ENCODE measurements around the gene BOLA2. TPM values are rescaled to one million over a fixed set of nuclear protein-coding genes. Genes with fewer than 3 reads are reported as not detected.
"Not testable (repeated sequence)": the region's sequence is repeated elsewhere in the genome, so short reads cannot be mapped to it uniquely, and the experiment has no call there.

BOLA2 gene
- total RNA-seq: 10 to 100 TPM; 10.3 to 20.8 (median 12.0) TPM

GRCh38 chr16:29454269-29454668 lies at the start of gene BOLA2, which contains the start of gene SLX1B:
TSS of gene BOLA2 (minus strand) at chr16:29454351. CDS start at chr16:29454253, 98 bp downstream.
TSS of gene SLX1B (plus strand) at chr16:29454533.
- not testable (repeated sequence) for DNase-seq
- no CpG with 5 or more reads among the region's 33 CpGs for WGBS, 2 donors

GRCh38 chr16:29482276-29482675 lies 28.1 kb upstream of the BOLA2 start:
- DNase-seq: not testable (repeated sequence)

More at GRCh38 chr16:29454269-29454668, at the start of gene BOLA2, which contains the start of gene SLX1B:
- H3K4me1 ChIP-seq; H3K27me3 ChIP-seq; H3K9me3 ChIP-seq; H3K27ac ChIP-seq; intact Hi-C loops (cut with DNase I); H3K36me3 ChIP-seq; H3K4me3 ChIP-seq: not testable (repeated sequence)

DNA sequence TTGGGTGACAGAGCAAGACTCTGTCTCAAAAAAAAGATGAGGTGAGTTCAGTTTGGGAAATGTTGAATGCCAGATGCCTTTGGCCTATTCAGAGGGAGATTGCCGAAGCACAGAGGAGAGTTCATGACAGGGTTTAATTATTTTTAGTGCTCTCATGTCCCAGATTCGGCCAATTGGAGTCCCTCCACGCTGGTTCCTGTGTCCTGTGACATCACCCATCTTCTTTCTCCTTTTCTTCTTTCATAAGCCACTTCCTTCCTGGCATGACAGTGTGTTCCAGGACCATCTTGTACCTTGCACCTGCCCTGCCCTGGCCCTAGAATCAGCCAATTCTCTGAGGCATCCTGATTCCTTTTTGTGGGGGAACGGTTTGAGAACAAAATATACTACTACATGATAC lies 17.9 kb upstream of the BOLA2 start:
- no CpG with 5 or more reads among the region's 4 CpGs for WGBS, 2 donors
- H3K4me3 ChIP-seq; H3K4me1 ChIP-seq; H3K36me3 ChIP-seq; DNase-seq; H3K9me3 ChIP-seq; H3K27ac ChIP-seq; intact Hi-C loops (cut with DNase I); H3K27me3 ChIP-seq: not testable (repeated sequence)

More at GRCh38 chr16:29482276-29482675, 28.1 kb upstream of the BOLA2 start:
- H3K4me3 ChIP-seq; H3K9me3 ChIP-seq; intact Hi-C loops (cut with DNase I); H3K36me3 ChIP-seq; H3K4me1 ChIP-seq; H3K27me3 ChIP-seq; H3K27ac ChIP-seq: not testable (repeated sequence)
- no CpG with 5 or more reads among the region's 12 CpGs for WGBS, 2 donors

- H3K27me3 ChIP-seq; H3K9me3 ChIP-seq; H3K36me3 ChIP-seq; intact Hi-C loops (cut with DNase I); H3K4me1 ChIP-seq; DNase-seq: not testable (repeated sequence)
- 3 to 14% methylated on average over 4 to 6 of the region's 6 CpGs for WGBS, 2 donors
- Histone ChIP-seq H3K27ac (peak overlapping the region in 2 of 4 donors; percentile 70 to 75), H3K4me3 (peak overlapping the region in 1 of 4 donors; percentile 41)
Observed at GRCh38 chr16:29469660-29470059, 15.5 kb upstream of the BOLA2 start.

- intact Hi-C loops (cut with DNase I): not testable (repeated sequence)
Observed at GRCh38 chr16:29467654-29468366, 13.7 kb upstream of the BOLA2 start.

DNA sequence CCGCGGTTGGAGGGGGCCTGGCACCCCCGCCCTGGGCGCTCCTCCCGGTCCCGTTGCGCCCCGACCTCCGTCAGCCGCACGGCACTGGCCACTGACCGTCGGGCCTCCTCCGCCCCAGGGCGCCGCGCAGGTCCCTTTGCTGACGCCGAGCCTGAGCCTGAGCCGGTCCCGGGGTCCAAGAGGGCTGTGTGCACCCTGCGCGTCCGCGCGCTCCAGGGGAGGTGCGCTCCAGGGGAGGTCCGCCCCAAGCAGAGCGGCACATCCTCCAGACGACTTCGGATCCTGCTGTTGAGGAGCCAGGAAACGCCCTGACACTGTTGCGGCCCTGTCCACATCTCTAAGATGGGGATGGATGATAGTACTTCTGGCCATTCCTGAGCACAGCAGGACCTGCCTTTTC lies 12.8 kb upstream of the BOLA2 start:
- intact Hi-C loops (cut with DNase I); H3K36me3 ChIP-seq; H3K4me3 ChIP-seq; H3K9me3 ChIP-seq; H3K4me1 ChIP-seq; H3K27ac ChIP-seq; H3K27me3 ChIP-seq; DNase-seq: not testable (repeated sequence)
- WGBS, 2 donors: no CpG with 5 or more reads among the region's 33 CpGs

More at GRCh38 chr16:29467654-29468366, 13.7 kb upstream of the BOLA2 start:
- H3K27ac ChIP-seq, H3K9me3 ChIP-seq, H3K4me3 ChIP-seq, DNase-seq, H3K36me3 ChIP-seq, H3K27me3 ChIP-seq, H3K4me1 ChIP-seq: not testable (repeated sequence)
- no CpG with 5 or more reads among the region's 10 CpGs for WGBS, 2 donors

- H3K36me3 ChIP-seq; intact Hi-C loops (cut with DNase I); H3K4me3 ChIP-seq; DNase-seq; H3K9me3 ChIP-seq; H3K27ac ChIP-seq; H3K4me1 ChIP-seq; H3K27me3 ChIP-seq: not testable (repeated sequence)
- no CpG with 5 or more reads among the region's 57 CpGs for WGBS, 2 donors
Observed at GRCh38 chr16:29465985-29466824, 12.1 kb upstream of the BOLA2 start.

DNA sequence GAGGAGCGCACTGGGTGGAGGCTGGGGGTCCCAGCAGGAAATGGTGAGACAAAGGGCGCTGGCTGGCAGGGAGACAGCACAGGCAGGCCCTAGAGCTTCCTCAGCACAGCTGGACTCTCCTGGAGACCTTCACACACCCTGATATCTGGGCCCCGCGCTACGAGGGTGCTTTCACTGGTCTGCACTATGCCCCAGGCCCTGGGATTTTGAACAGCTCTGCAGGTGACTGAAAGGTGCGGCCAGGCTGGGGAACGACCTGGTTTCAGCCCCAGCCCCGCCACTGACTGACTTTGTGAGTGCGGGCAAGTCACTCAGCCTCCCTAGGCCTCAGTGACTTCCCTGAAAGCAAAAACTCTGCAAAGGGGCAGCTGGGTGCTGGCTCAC lies 6.5 kb upstream of the BOLA2 start:
- H3K4me1 ChIP-seq; DNase-seq; H3K27me3 ChIP-seq; H3K9me3 ChIP-seq; H3K36me3 ChIP-seq; intact Hi-C loops (cut with DNase I); H3K27ac ChIP-seq; H3K4me3 ChIP-seq: not testable (repeated sequence)
- no CpG with 5 or more reads among the region's 9 CpGs for WGBS, 2 donors

DNA sequence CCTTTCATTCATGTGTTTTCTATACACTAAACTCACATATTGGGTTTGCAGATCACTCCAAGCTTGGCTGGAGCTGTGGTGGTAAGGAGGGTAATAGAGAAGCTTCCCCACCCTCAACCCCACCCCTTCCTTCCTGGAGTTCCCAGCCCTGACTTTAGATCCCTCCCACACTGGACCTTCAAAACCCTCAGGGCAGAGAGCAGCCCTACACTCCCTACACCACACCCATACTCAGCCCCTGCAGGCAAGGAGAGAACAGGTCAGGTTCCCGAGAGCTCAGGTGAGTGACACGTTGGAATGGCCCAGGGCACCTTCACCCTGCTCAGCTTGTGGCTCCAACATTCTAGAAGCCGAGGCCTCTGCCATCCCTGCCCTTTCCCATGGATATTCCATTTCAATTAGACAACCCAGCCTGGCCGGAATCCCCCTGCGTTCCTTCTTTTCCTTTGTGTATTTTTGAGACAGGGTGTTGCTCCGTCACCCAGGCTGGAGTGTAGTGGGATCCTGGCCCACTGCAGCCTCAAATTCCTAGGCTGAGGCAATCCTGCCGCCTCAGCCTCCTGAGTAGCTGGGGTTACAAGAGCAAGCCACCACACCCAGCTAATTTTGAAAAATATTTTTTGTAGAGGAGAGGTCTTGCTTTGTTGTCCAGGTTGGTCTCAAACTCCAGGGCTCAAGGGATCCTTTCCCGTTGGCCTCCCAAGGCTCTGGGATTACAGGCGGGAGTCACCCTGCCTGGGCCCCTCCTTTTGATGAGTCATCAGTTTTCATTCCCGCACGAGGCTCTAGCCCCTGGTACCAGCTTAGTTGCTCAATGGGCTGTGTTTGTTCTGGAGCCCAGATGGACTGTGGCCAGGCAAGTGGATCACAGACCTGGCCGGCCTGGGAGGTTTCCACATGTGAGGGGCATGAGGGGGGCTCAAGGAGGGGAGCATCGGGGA lies 5.8 kb upstream of the BOLA2 start, which contains the start of gene SULT1A4:
TSS of gene SULT1A4 (plus strand) at position 208 of the 941 bp plus-strand sequence. CDS start 1,473 bp downstream, outside the sequence.
- H3K4me1 ChIP-seq; intact Hi-C loops (cut with DNase I); H3K4me3 ChIP-seq; H3K9me3 ChIP-seq; H3K27me3 ChIP-seq; H3K27ac ChIP-seq; H3K36me3 ChIP-seq; DNase-seq: not testable (repeated sequence)
- WGBS, 2 donors: no CpG with 5 or more reads among the region's 13 CpGs

DNA sequence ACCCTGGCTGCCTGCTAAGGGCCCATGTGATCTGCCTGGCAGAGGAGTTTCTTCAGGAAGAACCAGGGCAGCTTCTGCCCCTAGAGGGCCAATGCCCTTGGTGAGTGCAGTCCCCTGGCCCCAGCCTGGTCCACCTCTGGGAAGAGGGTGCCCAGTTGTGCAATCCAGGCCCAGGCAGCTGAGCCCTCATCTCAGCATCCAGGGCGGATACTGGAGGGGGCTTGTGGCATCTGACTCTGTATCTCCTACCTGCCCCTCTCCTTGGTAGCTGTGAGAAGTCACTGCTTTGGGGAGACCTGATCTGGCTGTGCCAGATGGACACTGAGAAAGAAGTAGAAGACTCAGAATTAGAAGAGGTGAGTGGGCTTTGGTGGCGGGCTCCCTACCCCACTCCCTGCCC lies 3.5 kb upstream of the BOLA2 start:
- WGBS, 2 donors: no CpG with 5 or more reads among the region's 2 CpGs
- H3K36me3 ChIP-seq; H3K4me3 ChIP-seq; intact Hi-C loops (cut with DNase I); DNase-seq; H3K9me3 ChIP-seq; H3K27ac ChIP-seq; H3K27me3 ChIP-seq; H3K4me1 ChIP-seq: not testable (repeated sequence)

DNA sequence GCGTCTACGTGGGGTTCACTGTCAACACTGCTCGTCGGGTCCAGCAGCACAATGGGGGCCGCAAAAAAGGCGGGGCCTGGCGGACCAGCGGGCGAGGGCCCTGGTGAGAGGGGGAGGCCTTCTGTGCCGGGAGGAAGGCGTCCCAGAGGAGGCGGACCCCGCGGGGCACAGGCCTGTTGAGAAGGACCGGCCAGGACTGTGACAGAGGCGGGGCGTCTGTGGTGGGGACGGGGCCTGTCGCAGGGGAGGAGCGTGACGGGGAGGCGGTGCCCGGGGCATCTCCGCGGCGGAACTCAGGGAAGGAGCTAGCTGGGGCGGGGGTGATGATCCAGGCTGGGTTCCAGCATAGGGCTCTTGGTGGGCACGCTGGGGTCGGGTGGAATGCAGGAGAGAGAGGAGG lies 677 bp upstream of the BOLA2 start:
- H3K27me3 ChIP-seq; H3K9me3 ChIP-seq; H3K4me1 ChIP-seq; H3K4me3 ChIP-seq; intact Hi-C loops (cut with DNase I); H3K27ac ChIP-seq; DNase-seq; H3K36me3 ChIP-seq: not testable (repeated sequence)
- no CpG with 5 or more reads among the region's 29 CpGs for WGBS, 2 donors

- no CpG with 5 or more reads among the region's 21 CpGs for WGBS, 2 donors
- H3K36me3 ChIP-seq; H3K9me3 ChIP-seq; H3K4me3 ChIP-seq; H3K27ac ChIP-seq; intact Hi-C loops (cut with DNase I); H3K4me1 ChIP-seq; H3K27me3 ChIP-seq; DNase-seq: not testable (repeated sequence)
Observed at GRCh38 chr16:29453754-29454153, 397 bp downstream of the BOLA2 start.

Measured in esophagus squamous epithelium (tissue), 5 donors.